NCI-H345 treated with DMSO at 0.1 percent for 48 hours (cell line): ENCODE results near the gene TMPRSS9.
A peak's percentile ranks its signal among the peaks of the same experiment; 100 is the strongest.

Experiments
- DNase-seq: peaks from one replicate; lab custom pipeline; 2025; ENCODE audit not compliant: unreplicated experiment; lab: John Stamatoyannopoulos, UW

TMPRSS9 gene

DNA sequence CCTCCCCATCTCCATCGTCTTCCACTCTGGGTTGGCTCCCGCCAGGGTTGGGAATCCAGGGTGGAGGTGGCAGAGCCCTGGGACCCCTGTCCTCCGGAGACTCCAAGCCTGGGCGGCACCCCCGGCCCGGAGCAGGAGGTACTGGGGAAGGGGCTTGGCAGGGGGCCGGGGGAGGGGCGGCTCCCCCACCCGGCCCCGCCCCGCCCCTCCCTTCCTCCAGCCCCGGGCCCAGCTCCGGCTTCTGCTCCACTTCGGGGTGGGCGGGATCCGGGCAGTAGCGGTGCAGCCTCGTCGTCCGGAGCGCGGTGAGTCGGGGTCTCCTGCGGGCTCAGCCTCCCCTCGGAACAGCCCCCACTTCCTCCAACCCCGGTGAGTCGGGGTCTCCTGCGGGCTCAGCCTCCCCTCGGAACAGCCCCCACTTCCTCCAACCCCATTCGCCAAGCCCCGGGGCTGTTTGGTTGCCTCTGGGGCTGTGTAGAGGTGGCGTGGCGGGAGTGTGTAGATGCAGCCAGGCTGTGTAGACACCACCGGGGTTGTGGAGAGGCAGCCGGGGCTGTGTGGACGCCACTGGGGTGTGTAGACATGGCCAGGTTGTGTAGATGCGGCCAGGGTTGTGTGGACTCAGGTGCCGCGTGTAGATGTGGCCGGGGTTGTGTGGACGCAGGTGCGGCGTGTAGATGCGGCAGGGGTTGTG lies at the start of gene TMPRSS9:
Gene TMPRSS9, plus strand, starts transcription at position 274 of the 694 bp plus-strand sequence. CDS start 29,521 bp downstream, outside the sequence.
- DNase-seq, result no peak

DNA sequence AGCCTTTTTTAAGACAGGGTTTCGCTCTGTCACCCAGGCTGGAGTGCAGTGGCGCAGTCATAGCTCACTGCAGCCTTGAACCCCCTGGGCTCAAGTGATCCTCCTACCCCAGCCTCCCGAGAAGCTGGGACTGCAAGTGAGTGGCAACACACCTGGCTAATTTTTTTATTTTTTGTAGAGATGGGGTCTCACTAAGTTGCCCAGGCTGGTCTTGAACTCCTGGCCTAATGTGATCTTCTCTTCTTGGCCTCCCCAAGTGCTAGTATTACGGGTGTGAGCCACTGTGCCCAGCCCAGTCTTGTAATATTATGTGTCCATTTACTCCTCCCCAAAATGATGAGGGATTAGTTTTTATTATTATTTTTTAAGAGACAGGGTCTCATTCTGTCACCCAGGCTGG lies 49.0 kb upstream of the TMPRSS9 start:
- DNase-seq, result no peak

GRCh38 chr19:2312820-2313501 lies 47.1 kb upstream of the TMPRSS9 start:
- DNase-seq, result no peak

GRCh38 chr19:2315121-2315817 lies 44.8 kb upstream of the TMPRSS9 start:
- DNase-seq, result no peak

- no peak for DNase-seq
These were observed 44.2 kb upstream of the TMPRSS9 start for GRCh38 chr19:2315818-2316353.

GRCh38 chr19:2317300-2317699 lies 42.8 kb upstream of the TMPRSS9 start:
- DNase-seq, result no peak

DNA sequence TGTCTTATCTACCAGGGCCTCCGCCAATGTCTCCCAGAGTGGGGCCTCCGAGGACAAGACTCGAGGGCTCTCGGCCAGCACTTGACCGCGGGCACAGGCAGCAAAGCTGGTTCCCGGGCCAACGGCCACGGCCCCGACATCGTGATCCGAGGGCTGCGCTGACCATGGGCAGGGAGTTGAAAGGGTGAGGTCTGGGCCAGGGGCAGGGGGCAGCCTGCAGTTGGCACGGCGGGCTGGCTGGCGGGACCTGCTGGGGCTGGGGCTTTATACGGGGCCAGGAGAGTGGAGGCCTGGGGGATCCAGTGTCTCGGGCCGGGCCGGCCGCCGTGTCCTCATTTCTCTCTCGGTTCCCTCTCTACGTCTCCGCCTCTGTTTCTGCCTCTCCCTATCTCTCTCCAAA lies 42.3 kb upstream of the TMPRSS9 start:
- no peak for DNase-seq

- DNase-seq, result no peak
These were observed 41.1 kb upstream of the TMPRSS9 start for GRCh38 chr19:2318923-2319322.

DNA sequence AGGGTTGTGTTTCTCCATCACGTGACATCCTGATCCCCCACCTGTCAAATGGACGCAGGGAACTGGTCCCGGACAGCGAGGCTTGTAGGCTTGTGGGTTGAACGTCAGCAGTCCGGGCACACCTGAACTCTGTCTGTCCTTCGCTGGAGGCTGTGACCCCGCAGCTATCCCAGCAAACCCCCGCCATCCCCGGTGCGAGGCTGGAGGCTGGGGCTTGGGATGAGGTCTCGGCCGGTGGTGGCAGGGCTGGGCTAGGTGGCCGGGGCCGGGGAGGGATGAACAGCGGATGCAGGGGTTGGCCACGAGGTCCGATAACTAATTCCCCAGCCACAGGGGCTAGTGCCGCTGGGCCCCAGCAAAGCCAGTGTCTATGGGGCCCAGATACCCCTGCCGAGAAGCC lies 40.5 kb upstream of the TMPRSS9 start:
- no peak for DNase-seq

DNA sequence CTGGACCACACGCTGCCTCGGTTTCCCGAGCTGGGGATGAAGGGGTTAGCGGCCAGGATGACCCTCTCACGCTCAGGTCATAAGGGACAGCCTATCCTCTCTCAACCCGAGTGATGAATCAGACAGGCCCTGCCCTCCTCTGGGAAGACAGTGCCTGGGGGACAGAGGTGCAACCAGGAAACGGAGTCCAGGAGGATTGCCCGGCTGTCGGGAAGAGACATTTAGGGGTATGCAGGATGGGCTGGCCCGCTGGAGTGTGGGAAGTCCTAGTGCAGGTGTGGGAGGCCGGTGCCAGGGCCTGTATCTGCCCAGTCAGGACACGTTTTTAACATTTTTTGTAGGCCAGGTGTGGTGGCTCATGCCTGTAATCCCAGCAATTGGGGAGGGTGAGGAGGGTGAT lies 40.0 kb upstream of the TMPRSS9 start:
- DNase-seq, result no peak

DNA sequence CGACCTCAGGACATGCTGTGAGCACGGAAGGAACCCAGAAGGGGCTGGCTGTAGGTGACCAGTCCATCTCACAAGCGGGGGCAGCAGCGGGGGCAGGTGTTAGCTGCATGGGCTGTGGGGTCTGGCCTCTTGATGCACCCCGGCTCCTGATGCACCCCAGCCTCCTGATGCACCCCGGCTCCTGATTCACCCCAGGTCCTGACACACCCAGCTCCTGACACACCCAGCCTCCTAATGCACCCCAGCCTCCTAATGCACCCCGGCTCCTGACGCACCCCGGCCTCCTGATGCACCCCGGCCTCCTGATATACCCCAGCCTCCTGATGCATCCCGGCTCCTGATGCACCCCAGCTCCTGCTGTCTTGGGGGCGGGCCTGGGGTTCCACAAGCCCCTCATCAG lies 39.1 kb upstream of the TMPRSS9 start:
- no peak for DNase-seq

GRCh38 chr19:2321565-2322283 lies 38.3 kb upstream of the TMPRSS9 start:
- DNase-seq, result no peak

DNA sequence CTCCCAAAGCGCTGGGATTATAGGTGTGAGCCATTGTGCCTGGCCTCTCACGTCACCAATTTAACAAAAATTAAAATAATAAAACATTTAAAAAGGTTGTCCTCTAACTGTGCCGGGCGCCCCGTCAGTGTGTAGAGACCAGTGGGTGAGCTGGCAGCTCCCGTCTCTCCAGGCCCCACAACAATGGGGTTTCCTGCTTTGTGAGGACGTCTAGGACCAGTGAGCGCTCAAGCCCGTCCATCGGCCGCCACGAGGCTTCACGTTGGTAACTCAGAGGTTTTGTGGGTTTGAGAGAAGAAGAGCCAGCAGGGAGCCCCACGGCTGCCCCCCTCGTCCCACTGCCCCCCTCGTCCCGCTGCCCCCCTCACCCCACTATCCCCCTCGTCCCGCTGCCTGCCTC lies 36.4 kb upstream of the TMPRSS9 start:
- DNase-seq, result no peak

GRCh38 chr19:2324220-2324948 lies 35.7 kb upstream of the TMPRSS9 start:
- no peak for DNase-seq

GRCh38 chr19:2325281-2326046 lies 34.6 kb upstream of the TMPRSS9 start:
- no peak for DNase-seq

DNA sequence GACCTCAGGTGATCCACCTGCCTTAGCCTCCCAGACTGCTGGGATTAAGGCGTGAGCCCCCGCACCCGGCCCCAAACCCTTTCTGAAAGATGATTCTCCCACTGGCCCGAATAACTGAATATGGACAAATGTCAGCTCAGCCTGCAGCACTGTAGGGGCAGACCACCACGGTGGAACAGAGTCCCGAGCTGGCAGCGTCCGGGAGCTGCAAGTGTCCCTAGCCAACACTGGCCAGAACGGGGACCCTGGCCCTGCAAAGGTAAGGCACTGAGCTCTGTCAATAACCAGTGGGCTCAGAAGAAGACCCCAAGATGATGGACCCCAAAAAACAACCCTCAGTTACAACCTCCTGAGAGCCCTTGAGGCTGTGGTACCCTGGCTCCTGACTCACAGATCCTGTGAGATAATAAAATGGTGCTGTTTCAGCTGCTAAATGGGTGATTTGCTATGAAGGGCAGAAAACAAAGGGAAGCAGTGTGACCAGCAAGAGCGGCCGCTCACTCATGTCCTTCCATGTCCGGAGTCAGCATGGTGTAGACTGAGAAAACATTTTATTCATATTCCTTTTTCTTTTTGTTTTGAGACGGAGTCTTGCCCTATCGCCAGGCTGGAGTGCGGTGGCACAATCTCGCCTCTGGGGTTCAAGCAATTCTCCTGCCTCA lies 33.2 kb upstream of the TMPRSS9 start:
- no peak for DNase-seq

GRCh38 chr19:2327773-2328400 lies 32.2 kb upstream of the TMPRSS9 start:
- DNase-seq, result peak; percentile 62

GRCh38 chr19:2328401-2329148 lies 31.5 kb upstream of the TMPRSS9 start, which contains the start of the genes LSM7 and SPPL2B:
Gene LSM7, minus strand, starts transcription at chr19:2328586. Its CDS starts 20 bp downstream, at chr19:2328566.
Gene SPPL2B, plus strand, starts transcription at chr19:2328684. Its CDS starts 26 bp downstream, at chr19:2328710.
- DNase-seq, result peak; percentile 70
